HCT116 (cell line): ENCODE results near the gene GPR85. TPM values are rescaled to one million over a fixed set of nuclear protein-coding genes. Genes with fewer than 3 reads are reported as not detected.

Source experiments
- ATAC-seq: fragments of 200-7000 bp; cut with Tn5 transposase; 2 replicates; pipeline ENCODE4 v1.9.1; 2020; ENCODE audit warnings: mild to moderate bottlenecking, moderate library complexity
- BruUV-seq: library from RNA; stranded (reverse); fragments of 400-500 nt; replicated peaks from 2 replicates; lab custom pipeline; 2021; lab: Mats Ljungman, UMichigan
- CTCF ChIA-PET: fragments of 300-600 bp; sonication (Branson Sonifier 250); formaldehyde crosslinking; loops from one replicate; lab custom pipeline; 2021; ENCODE audit warnings: antibody characterized with exemption; lab: Charles Lee
- POLR2A ChIA-PET: fragments of 300-600, 350-600 bp; sonication (Branson Sonifier 250); formaldehyde crosslinking; loops from one replicate; lab custom pipeline; 2021; ENCODE audit warnings: antibody characterized with exemption; lab: Charles Lee
- RAD21 ChIA-PET, 2 experiments: fragments of 300-600 bp; sonication (Branson Sonifier 250); formaldehyde crosslinking; loops; one replicate each; lab custom pipeline; 2023; ENCODE audit warnings: low total read pairs in 2 of 2; ENCODE audit not compliant: uncharacterized antibody in 2 of 2, unreplicated experiment in 2 of 2, low non-redundant PET in 1 of 2; lab: Charles Lee
- DNase-seq: peaks from one replicate; pipeline ENCODE4 v3.0.0-alpha.2; 2010; ENCODE audit warnings: low read depth, low spot score
- H2AFZ ChIP-seq: fragments of 200-600 bp; shearing (Covaris generic), sonication (generic); 2 replicates; pipeline ENCODE4 v1.6.1; 2017; ENCODE audit warnings: low read depth, mixed run types, mixed read lengths, antibody characterized with exemption, low read length; ENCODE audit not compliant: poor library complexity, severe bottlenecking
- H3K27ac ChIP-seq: 2 replicates; pipeline ENCODE4 v1.5.1; 2012; ENCODE audit warnings: low read depth, low read length
- H3K27me3 ChIP-seq: fragments of 200-600 bp; sonication (generic); 2 replicates; pipeline ENCODE4 v1.6.1; 2016; ENCODE audit warnings: mixed run types, low read length, mixed read lengths; ENCODE audit not compliant: insufficient read depth
- H3K36me3 ChIP-seq, 2 experiments: fragments of 200-500 bp in 1 of 2; fragments of 200-600 bp in 1 of 2; sonication (Bioruptor generic) in 1 of 2; sonication (generic) in 1 of 2; 2 replicates each; pipeline versions ENCODE4 v1.5.1 to v1.6.1; 2014 to 2016; ENCODE audit warnings: low read length in 2 of 2, inconsistent platforms in 1 of 2, mixed read lengths in 1 of 2, mixed run types in 1 of 2; ENCODE audit not compliant: insufficient read depth in 2 of 2, control insufficient read depth in 1 of 2
- H3K4me1 ChIP-seq, 2 experiments: fragments of 200-600 bp in 1 of 2; sonication (generic) in 1 of 2; 2 replicates each; pipeline versions ENCODE4 v1.5.1 to v1.6.1; 2012 to 2017; ENCODE audit warnings: low read length in 2 of 2, inconsistent platforms in 1 of 2, mild to moderate bottlenecking in 1 of 2, mixed read lengths in 1 of 2, mixed run types in 1 of 2, moderate library complexity in 1 of 2; ENCODE audit not compliant: insufficient read depth in 2 of 2, control insufficient read depth in 1 of 2
- H3K4me2 ChIP-seq: fragments of 200-600 bp; sonication (generic); 2 replicates; pipeline ENCODE4 v1.6.1; 2017; ENCODE audit warnings: mixed run types, low read length, mixed read lengths
- H3K4me3 ChIP-seq, 2 experiments: fragments of 200-600 bp in 1 of 2; sonication (generic) in 1 of 2; replicated peaks in 1 of 2; 2 replicates each; pipeline ENCODE4 v1.5.1; 2011 to 2016; ENCODE audit warnings: low read length in 2 of 2, control low read depth in 1 of 2, low read depth in 1 of 2, mild to moderate bottlenecking in 1 of 2, mixed read lengths in 1 of 2, mixed run types in 1 of 2
- H3K79me2 ChIP-seq: fragments of 200-600 bp; sonication (generic); 2 replicates; pipeline ENCODE4 v1.6.1; 2017; ENCODE audit warnings: mild to moderate bottlenecking, mixed run types, low read length, moderate library complexity, mixed read lengths; ENCODE audit not compliant: insufficient read depth
- H3K9ac ChIP-seq: fragments of 200-600 bp; sonication (generic); 2 replicates; pipeline ENCODE4 v1.6.1; 2016; ENCODE audit warnings: low read length, mixed read lengths
- H3K9me2 ChIP-seq: fragments of 200-600 bp; sonication (generic), shearing (Covaris generic); 2 replicates; pipeline ENCODE4 v1.6.1; 2017; ENCODE audit warnings: mixed run types, mild to moderate bottlenecking, moderate library complexity; ENCODE audit not compliant: insufficient read depth
- H3K9me3 ChIP-seq, 2 experiments: fragments of 200-500 bp in 1 of 2; fragments of 200-600 bp in 1 of 2; sonication (Bioruptor generic) in 1 of 2; sonication (generic) in 1 of 2; 2 replicates each; pipeline ENCODE4 v1.6.1; 2014 to 2017; ENCODE audit warnings: low read length in 2 of 2, mixed read lengths in 2 of 2, inconsistent platforms in 1 of 2, low read depth in 1 of 2, mild to moderate bottlenecking in 1 of 2, mixed run types in 1 of 2, moderate library complexity in 1 of 2; ENCODE audit not compliant: control insufficient read depth in 1 of 2, insufficient read depth in 1 of 2
- H4K20me1 ChIP-seq: fragments of 200-600 bp; sonication (generic), shearing (Covaris generic); 2 replicates; pipeline ENCODE4 v1.6.1; 2017; ENCODE audit warnings: mixed run types, mild to moderate bottlenecking, moderate library complexity; ENCODE audit not compliant: insufficient read depth
- CBX3 ChIP-seq: IDR thresholded peaks from 2 replicates; pipeline ENCODE4 v1.6.1; 2012; ENCODE audit warnings: low read depth
- CEBPB ChIP-seq: IDR thresholded peaks from 2 replicates; pipeline ENCODE4 v1.6.1; 2012; ENCODE audit warnings: low read depth
- EGR1 ChIP-seq: IDR thresholded peaks from 2 replicates; pipeline ENCODE4 v1.6.1; 2012; ENCODE audit warnings: low read depth
- ELF1 ChIP-seq: IDR thresholded peaks from 2 replicates; pipeline ENCODE4 v1.6.1; 2012; ENCODE audit warnings: low read depth, borderline replicate concordance
- EZH2 ChIP-seq: fragments of 200-600 bp; sonication (generic); IDR thresholded peaks from 2 replicates; pipeline ENCODE4 v1.6.1; 2017; ENCODE audit warnings: antibody characterized with exemption, mixed run types
- EZH2phosphoT487 ChIP-seq: fragments of 200-600 bp; IDR thresholded peaks from 2 replicates; pipeline ENCODE4 v1.6.1; 2018; ENCODE audit warnings: antibody characterized with exemption, borderline replicate concordance
- FOSL1 ChIP-seq: IDR thresholded peaks from 2 replicates; pipeline ENCODE4 v1.6.1; 2012; ENCODE audit warnings: low read depth
- POLR2A ChIP-seq: IDR thresholded peaks from 2 replicates; pipeline ENCODE4 v1.7.0; 2011; ENCODE audit warnings: borderline replicate concordance; ENCODE audit not compliant: insufficient read depth, insufficient read length; ENCODE audit errors: extremely low read depth
- SP1 ChIP-seq: IDR thresholded peaks from 2 replicates; pipeline ENCODE4 v1.6.1; 2012; ENCODE audit warnings: low read depth
- SRF ChIP-seq: IDR thresholded peaks from 2 replicates; pipeline ENCODE4 v1.6.1; 2012; ENCODE audit warnings: low read depth
- TCF7L2 ChIP-seq: IDR thresholded peaks from 2 replicates; pipeline ENCODE4 v1.7.0; 2011; ENCODE audit warnings: borderline replicate concordance, inconsistent platforms; ENCODE audit not compliant: insufficient read depth, insufficient read length; ENCODE audit errors: extremely low read depth
- YY1 ChIP-seq: IDR thresholded peaks from 2 replicates; pipeline ENCODE4 v1.6.1; 2011; ENCODE audit warnings: low read length, low read depth, moderate library complexity, mild to moderate bottlenecking; ENCODE audit not compliant: insufficient replicate concordance; ENCODE audit errors: extremely low read depth
- ZFX ChIP-seq: fragments of 450-650 bp; IDR thresholded peaks from 2 replicates; pipeline ENCODE4 v1.6.1; 2017
- ZNF274 ChIP-seq: fragments of 200-500 bp; sonication (Bioruptor generic); IDR thresholded peaks from 2 replicates; pipeline ENCODE4 v1.6.1; 2014; ENCODE audit warnings: mild to moderate bottlenecking, low read depth, low read length, inconsistent platforms
- intact Hi-C: fragments of 100-400 bp; cut with micrococcal nuclease; formaldehyde crosslinking; loops from 2 replicates; pipeline ENCODE4 v1.10.0; 2022
- total RNA-seq: library from RNA; stranded (reverse); gene quantifications from one replicate; pipeline ENCODE4 v1.2.1, GENCODE V29; 2021; ENCODE audit not compliant: unreplicated experiment
- TF ChIP-seq, protein P1 (sequence below): IDR thresholded peaks from 2 replicates; pipeline ENCODE4 v1.6.1; 2012
- TF ChIP-seq, protein P2 (sequence below): IDR thresholded peaks from 2 replicates; pipeline ENCODE4 v1.6.1; 2012

The GPR85 gene
- total RNA-seq, 1 experiment from 2014 or later = not detected

DNA sequence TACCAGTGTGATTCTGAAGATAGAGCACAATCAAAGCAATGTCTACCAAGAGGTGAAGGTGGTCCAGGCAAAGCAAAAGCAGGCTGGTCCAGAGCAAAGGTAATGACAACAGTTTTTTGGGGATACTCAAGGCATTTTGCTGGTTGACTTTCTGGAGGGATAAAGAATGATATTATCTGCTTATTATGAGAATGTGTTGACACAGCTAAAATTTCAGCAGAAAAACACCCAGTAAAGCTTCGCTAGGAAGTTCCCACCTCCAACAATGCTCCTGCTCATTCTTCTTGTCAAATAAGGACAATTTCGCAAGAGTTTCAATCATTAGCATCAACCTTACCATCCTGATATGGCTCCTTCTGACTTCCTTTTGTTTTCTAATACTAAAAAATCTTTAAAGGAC is 24.1 kb downstream of the GPR85 start (continued):
- TF ChIP-seq EZH2 = no peak
- TF ChIP-seq, protein P1, sequence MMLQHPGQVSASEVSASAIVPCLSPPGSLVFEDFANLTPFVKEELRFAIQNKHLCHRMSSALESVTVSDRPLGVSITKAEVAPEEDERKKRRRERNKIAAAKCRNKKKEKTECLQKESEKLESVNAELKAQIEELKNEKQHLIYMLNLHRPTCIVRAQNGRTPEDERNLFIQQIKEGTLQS = no peak
- no peak for TF ChIP-seq ZFX
- no peak for TF ChIP-seq FOSL1
- TF ChIP-seq TCF7L2 = no peak
- no peak for TF ChIP-seq ELF1
- TF ChIP-seq SP1 = no peak
- no peak for TF ChIP-seq POLR2A
- TF ChIP-seq CBX3 = no peak
- TF ChIP-seq EGR1 = no peak
- TF ChIP-seq SRF = no peak

DNA sequence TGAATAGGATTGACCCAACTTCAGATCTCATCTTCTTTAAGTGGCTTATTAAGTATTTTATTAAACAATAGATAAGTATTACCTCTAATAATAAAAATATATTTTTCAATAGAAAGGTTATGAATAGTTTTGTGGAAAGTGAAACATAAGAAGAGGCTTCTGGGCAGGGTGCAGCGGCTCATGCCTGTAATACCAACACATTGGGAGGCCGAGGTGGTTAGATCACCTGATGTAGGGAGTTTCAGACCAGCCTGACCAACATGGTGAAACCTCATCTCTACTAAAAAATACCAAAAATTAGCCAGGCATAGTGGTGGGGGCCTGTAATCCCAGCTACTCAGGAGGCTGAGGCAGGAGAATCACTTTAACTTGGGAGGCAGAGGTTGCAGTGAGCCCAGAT is 26.5 kb downstream of the GPR85 start:
- ChIA-PET CTCF (no interaction called here), POLR2A (no interaction called here), RAD21 (no interaction called here)
- TF ChIP-seq POLR2A = no peak
- TF ChIP-seq CEBPB = no peak
- TF ChIP-seq SP1 = no peak
- TF ChIP-seq, protein P2, sequence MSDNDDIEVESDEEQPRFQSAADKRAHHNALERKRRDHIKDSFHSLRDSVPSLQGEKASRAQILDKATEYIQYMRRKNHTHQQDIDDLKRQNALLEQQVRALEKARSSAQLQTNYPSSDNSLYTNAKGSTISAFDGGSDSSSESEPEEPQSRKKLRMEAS = no peak
- no peak for TF ChIP-seq ZNF274
- no peak for TF ChIP-seq ZFX
- no peak for TF ChIP-seq EZH2phosphoT487
- no peak for TF ChIP-seq YY1
- TF ChIP-seq, protein P1 = no peak
- ATAC-seq (no peak), DNase-seq (no peak)
- BruUV-seq = no TSS peak
- no peaks in the 10 kb centered on the region for H3K4me1 ChIP-seq
- no peak overlapping the region for H3K9ac ChIP-seq
- H3K4me3 ChIP-seq = no peak overlapping the region
- no peak overlapping the region for H2AFZ ChIP-seq
- no peaks in the 10 kb centered on the region for H3K27me3 ChIP-seq
- no peaks in the 10 kb centered on the region for H3K36me3 ChIP-seq
- H3K79me2 ChIP-seq = no peaks in the 10 kb centered on the region
- no peaks in the 10 kb centered on the region for H3K9me2 ChIP-seq
- no peaks in the 10 kb centered on the region for H3K9me3 ChIP-seq
- H3K4me2 ChIP-seq = no peak overlapping the region
- no peak overlapping the region for H3K27ac ChIP-seq
- H4K20me1 ChIP-seq = no peaks in the 10 kb centered on the region
- intact Hi-C loops = no loop called here
